Esophagus muscularis mucosa (tissue), 4 donors: Measurements from ENCODE around the gene GPC6.

ENCODE experiments used
- CTCF ChIP-seq, 3 experiments: fragments of 200-600 bp in 2 of 3; fragments of 450-650 bp in 1 of 3; sonication (generic) in 2 of 3; IDR thresholded peaks; one replicate each; pipeline ENCODE4 v1.5.1; 2017 to 2019; ENCODE audit warnings: antibody characterized with exemption in 3 of 3, mild to moderate bottlenecking in 2 of 3, moderate library complexity in 1 of 3
- EP300 ChIP-seq: sonication (generic); formaldehyde crosslinking; IDR thresholded peaks from one replicate; pipeline ENCODE4 v1.6.1; 2017; ENCODE audit warnings: antibody characterized with exemption
- POLR2A ChIP-seq: fragments of 450-650 bp; IDR thresholded peaks from one replicate; pipeline ENCODE4 v1.6.1; 2017; ENCODE audit warnings: antibody characterized with exemption, moderate library complexity, mild to moderate bottlenecking, low read depth
- POLR2AphosphoS5 ChIP-seq, 2 donors: sonication (generic); formaldehyde crosslinking; IDR thresholded peaks; one replicate each; pipeline ENCODE4 v1.6.1; 2017; ENCODE audit warnings: antibody characterized with exemption in 2 of 2

DNA sequence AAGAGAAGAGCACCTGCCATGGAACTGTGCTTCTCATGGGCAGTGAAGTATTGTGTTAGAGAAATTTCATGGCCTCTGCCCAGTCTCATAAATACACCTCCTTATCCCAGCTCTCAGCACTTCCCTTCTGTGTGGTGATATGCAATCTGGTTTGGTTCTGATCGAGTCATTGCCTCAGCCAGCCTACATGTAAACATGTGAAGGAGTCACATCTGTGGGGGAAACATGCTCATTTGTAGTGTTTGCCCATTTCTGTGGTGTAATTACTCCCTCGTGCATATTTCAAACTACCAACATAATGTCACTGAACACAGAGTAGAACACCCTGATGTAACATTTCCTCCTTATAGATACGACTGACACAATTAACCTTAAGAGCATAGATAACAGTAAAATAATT is 1069.9 kb downstream of the GPC6 start:
- TF ChIP-seq CTCF (IDR thresholded peaks at IDR 0.05) (no peak), POLR2A (no peak), POLR2AphosphoS5 (IDR thresholded peaks at IDR 0.05) (no peak), EP300 (no peak)
